ENCODE data around the gene SFMBT1.

DNA sequence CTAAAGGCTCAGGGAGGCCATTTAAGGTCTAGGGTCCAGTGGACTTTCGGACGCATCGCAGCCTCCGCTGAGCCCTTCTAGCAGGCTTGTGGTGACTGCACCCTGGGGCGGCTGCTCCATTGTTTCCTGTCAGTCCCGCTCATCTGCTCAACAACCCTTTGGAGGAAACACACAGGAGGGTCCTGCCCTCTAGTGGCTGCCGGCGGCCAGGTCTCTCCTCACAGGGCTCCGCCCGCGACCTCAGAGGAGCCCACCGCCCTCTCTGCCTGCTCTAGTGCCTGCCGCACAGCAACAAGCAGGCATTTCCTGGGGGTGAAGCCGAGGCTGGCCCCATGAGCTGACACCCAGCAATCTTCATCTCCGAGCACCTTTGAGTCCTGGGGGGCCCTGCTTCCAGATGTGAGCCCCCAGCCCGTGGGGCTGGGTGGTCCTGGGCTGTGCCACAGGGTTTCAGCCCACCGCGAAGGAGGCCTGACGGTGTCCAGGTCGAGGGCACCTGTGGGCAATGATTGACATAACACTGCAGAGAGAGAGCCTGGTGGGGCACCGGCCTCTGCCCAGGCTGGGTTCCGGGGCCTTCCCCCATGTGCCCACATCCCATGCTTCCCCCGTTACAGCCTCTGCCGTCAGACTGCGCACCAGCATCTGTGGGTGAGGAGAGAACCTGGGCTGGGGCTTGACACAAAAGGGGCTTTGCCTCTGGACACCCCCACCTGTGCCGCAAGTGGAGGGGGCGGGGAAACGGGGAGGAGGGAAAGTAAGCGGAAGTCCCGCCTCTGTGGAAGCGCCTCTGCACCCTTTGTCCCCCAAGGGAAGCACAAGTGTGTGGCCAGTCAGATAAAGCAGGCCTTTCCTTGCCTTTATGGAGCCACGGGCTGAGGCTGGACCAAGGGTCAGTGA lies 27.0 kb upstream of the SFMBT1 start:
- TF ChIP-seq, protein P1, sequence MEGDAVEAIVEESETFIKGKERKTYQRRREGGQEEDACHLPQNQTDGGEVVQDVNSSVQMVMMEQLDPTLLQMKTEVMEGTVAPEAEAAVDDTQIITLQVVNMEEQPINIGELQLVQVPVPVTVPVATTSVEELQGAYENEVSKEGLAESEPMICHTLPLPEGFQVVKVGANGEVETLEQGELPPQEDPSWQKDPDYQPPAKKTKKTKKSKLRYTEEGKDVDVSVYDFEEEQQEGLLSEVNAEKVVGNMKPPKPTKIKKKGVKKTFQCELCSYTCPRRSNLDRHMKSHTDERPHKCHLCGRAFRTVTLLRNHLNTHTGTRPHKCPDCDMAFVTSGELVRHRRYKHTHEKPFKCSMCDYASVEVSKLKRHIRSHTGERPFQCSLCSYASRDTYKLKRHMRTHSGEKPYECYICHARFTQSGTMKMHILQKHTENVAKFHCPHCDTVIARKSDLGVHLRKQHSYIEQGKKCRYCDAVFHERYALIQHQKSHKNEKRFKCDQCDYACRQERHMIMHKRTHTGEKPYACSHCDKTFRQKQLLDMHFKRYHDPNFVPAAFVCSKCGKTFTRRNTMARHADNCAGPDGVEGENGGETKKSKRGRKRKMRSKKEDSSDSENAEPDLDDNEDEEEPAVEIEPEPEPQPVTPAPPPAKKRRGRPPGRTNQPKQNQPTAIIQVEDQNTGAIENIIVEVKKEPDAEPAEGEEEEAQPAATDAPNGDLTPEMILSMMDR (IDR thresholded peaks at IDR 0.05): peak in 3 of 4 experiments; percentile 80 to 98 (median 90)
- TF ChIP-seq EP300 (IDR thresholded peaks at IDR 0.05): no peak
- TF ChIP-seq POLR2A (IDR thresholded peaks at IDR 0.05): no peak
